ENCODE data around the gene ADCY9.

Gene ADCY9

DNA sequence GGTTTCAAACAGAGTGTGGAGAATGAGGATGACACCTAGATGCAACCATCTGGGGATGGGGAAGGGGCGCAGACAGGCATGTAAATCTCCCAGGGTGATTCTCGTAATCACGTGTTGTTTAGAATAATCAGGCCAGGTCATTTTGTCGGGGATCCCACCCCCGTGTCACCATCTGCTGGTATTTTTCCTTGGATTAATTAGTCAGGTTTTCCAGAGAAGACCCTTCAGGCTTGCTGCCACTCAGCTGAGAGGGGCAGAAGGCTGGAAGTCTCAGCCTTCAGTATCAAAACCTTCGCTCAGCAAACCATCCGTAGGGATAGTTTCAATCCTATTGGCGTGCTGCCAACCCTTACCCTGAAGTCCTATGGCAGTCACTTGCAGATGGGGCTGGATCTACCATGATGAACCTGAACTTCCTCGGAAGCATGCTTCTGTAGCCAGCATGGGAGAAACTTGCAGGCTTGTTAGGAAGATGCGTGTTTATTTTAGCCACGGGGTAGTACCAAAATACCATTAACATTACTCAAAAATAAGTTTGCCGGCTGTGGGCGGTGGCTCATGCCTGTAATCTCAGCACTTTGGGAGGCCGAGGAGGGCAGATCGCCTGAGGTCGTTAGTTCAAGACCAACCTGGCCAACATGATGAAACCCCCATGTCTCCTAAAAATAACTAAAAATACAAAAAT, 7.5 kb upstream of the ADCY9 start:
- DNase-seq (ENCODE audit: low read depth in 2 of 2) = no peak

- no peak for DNase-seq (ENCODE audit: low read depth in 2 of 2)
Observed at GRCh38 chr16:4120176-4120575, 3.9 kb upstream of the ADCY9 start.

GRCh38 chr16:4117250-4117578, 972 bp upstream of the ADCY9 start:
- no peak for DNase-seq (ENCODE audit: low read depth in 2 of 2)

DNA sequence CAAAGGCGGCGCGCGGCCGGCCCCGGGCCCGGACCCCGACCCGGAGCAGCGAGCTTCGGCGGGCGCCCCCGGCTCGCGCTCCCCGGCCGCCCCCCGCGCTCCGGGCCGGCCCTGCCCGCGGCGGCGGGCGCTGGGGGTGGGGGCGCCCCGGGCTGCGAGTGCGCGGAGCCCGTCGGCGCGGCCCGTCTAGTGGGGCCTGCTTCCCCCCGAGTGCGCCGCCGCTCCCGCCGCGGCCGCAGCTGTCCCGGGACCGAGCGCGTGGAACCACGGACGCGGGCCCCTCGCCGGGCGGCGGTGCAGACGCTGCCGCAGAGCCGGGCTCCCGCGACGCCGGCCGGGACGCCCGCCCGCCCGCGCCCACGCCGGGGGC, 308 bp downstream of the ADCY9 start:
- no peak for DNase-seq (ENCODE audit: low read depth in 2 of 2)

- DNase-seq (ENCODE audit: low read depth in 2 of 2) = peak in 1 of 2 donors; percentile 17
Observed at GRCh38 chr16:4115209-4115948, 863 bp downstream of the ADCY9 start.

DNA sequence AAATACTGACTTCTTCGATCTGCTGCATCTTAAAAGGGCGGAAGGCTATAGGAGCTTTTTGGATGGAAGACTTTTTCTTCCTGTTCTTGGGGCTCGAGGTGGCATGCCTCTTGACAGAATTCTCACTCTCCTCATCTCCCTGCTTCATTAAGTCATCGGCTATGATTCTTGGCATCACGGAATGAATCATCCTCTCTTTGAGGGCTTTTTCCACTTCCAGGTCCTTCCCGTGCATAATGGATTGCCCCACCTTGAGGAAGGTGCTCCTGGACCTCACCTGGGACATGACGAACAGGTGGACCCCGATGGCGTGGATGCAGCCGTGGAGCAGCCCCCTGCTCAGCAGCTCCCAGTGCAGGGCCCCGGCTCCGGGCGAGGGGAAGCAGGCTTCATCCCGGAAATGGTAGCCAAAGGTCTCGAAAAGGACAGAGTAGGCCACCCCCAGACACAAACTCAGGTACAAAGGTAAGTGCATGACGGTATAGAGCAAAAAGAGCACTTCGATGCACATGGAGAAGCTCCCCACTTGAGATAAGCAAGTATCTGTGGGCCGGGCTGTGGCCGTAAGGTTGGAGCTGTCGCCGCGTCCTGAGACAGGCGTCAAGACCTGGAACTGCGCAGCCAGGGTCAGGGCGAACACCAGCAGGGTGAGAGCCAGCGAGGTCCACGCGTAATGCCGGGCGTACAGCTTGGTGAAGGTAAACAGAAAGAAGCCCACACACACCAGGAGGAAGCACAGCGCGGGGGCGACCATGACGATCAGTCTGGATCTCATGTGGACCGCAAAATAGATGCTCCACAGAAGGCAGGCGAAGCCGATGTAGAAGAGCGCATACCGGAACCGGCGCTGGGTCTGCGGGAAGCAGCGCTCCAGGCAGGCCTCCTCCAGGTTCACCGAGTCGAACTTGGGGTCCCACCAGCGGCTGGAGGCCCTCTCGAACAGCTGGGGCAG, 1.7 kb downstream of the ADCY9 start:
- DNase-seq (ENCODE audit: low read depth in 2 of 2) = no peak

DNA sequence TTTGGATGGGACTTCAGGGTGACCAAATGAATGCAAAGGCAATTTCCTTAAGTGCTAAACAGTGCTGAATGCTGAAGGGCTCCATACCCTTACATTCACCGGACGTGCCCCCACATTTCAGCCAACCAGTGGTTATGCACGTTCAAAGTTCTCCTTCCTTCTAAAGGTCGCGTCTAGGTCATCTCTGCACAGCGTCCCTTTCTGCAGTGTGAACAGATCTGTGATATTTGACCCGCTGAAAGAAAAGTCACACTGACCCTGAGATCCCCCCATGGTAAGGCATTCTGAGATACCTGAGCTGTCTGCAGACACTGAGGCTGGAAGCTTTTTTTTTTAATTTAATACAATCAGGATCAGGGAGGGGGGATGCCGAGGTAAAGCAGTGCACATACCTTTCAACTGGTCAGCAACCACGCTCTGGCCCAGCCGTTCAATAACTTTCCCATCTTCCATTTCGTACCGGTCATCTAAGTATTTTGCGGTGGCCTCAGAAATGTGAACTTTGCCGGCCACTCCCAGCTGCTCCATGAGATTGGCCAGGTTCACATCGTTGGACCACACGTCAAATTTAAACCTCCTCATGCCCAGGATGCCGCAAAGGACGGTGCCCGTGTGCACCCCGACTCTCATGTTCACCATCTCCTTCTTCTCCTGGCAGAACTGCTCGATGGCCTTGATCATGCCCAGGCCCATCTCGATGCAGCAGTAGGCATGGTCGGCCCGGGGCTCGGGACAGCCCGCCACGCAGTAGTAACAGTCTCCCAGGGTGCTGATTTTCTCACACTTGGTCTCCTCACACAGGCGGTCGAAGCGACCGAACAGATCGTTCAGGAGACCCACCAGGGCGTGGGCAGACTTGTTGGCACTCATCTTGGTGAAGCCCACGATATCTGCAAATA, 2.6 kb downstream of the ADCY9 start:
- DNase-seq (ENCODE audit: low read depth in 2 of 2) = no peak

GRCh38 chr16:4111748-4112696, 4.2 kb downstream of the ADCY9 start:
- DNase-seq (ENCODE audit: low read depth in 2 of 2) = no peak

DNA sequence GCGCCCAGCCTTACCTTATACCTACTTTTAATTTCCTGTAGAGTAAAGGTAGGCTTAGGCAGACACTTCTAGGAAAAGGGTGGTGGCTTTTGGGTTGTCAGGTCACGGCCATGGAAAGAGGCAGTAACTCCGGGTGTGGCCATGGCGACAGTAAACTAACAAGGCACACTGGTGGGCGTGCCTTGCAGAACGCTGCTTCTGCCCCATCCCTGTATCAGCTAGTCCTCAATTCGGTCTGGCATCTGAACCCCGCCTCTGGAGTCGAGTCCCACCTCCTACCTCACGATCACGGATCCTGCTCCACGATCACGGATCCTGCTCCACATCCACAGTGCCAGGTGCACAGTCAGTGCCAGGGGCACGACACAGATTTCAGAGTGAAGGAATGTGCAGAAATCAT, 5.6 kb downstream of the ADCY9 start:
- no peak for DNase-seq (ENCODE audit: low read depth in 2 of 2)

- DNase-seq (ENCODE audit: low read depth in 2 of 2) = no peak
Observed at GRCh38 chr16:4110065-4110464, 6.2 kb downstream of the ADCY9 start.

DNA sequence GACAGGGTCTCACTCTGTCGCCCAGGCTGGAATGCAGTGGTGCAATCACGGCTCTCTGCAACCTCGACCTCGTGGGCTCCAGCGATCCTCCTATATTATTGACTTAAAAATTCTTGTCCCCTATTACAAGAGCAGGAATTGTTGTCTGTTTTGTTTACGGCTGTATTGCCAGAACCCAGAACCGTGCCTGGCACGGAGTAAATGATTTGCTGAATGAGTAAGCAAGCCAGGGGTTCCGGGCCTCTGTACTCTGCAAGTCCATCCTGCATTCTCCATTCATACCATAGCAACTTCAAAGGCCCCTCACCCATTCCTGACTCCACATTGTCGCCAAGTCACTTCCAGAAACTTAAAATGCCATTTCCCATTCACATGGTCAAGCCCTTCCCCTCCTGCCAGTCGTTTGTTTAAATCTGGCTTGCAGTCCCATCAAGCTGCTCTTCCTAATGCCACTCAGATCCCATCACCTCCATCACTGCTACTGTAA, 6.9 kb downstream of the ADCY9 start:
- no peak for DNase-seq (ENCODE audit: low read depth in 2 of 2)

DNA sequence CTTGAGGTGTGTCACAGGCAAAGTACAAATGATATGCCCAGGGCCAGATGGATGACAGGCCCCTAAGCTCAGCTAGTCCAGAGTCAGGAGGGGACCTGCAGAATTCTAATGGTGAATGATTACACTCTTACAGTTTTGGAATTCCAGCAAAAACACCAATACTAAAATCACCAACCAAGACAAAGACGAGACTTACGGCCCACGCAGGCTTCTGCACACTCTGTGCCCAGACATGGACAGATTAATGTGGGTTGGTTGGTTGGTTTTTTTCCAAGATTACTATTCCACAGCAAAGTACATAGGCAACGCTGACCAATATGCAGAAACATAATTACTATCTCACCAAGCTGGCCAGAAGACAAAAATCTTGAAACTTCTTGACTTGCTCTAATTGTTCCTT, 9.7 kb downstream of the ADCY9 start:
- no peak for DNase-seq (ENCODE audit: low read depth in 2 of 2)

GRCh38 chr16:4105848-4106247, 10.4 kb downstream of the ADCY9 start:
- no peak for DNase-seq (ENCODE audit: low read depth in 2 of 2)

GRCh38 chr16:4103745-4104144, 12.5 kb downstream of the ADCY9 start:
- no peak for DNase-seq (ENCODE audit: low read depth in 2 of 2)

- DNase-seq (ENCODE audit: low read depth in 2 of 2) = no peak
Observed at GRCh38 chr16:4101421-4102219, 14.6 kb downstream of the ADCY9 start.

- DNase-seq (ENCODE audit: low read depth in 2 of 2) = no peak
Observed at GRCh38 chr16:4098501-4098900, 17.7 kb downstream of the ADCY9 start.

- DNase-seq (ENCODE audit: low read depth in 2 of 2) = no peak
Observed at GRCh38 chr16:4097826-4098240, 18.4 kb downstream of the ADCY9 start.

DNA sequence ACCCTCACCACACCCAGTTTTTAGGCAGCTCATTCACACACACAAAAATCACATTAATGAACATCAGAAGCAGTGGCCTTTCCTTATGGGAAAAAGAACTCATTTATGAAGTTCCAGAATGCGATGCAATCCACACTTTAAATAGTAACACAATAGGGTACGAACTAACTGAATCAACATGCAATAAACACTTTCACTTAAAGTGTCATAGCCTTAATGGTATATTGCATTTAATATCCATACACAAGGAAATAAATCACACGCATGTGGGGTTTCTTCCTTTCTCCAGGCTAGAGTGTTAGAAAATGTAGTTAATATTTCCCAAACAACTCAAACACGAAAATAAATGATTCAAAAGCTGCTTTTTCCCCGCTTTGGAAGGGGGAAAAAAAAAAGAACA, 19.7 kb downstream of the ADCY9 start:
- no peak for DNase-seq (ENCODE audit: low read depth in 2 of 2)

GRCh38 chr16:4094127-4094773, 22.0 kb downstream of the ADCY9 start:
- DNase-seq (ENCODE audit: low read depth in 2 of 2) = no peak

Measured in stimulated activated CD8-positive, alpha-beta memory T cell treated with anti-CD3 and anti-CD28 coated beads, Interleukin-15, amount 100 ng/mL, for 4 hours (primary cell).